ENCODE data around the gene ACP6. TPM values are rescaled to one million over a fixed set of nuclear protein-coding genes. Genes with fewer than 3 reads are reported as not detected.

The ACP6 gene
- total RNA-seq, 1 experiment from 2014 or later, result 31.5 TPM

- DNase-seq (ENCODE audit: low spot score) (no peak), ATAC-seq (no peak)
- Mint-ChIP-seq H3K4me1 (peaks cover 38% of the 10 kb centered on the region), H3K27me3 (ENCODE audit: low read depth) (no peaks in the 10 kb centered on the region), H3K27ac (no peak overlapping the region), H3K9me3 (peaks cover 18% of the 10 kb centered on the region), H3K4me3 (no peak overlapping the region), H3K36me3 (peaks cover 24% of the 10 kb centered on the region)
- POLR2A ChIA-PET, result no interaction called here
- no peak for TF ChIP-seq NR1H2 (CRISPR knock-in tag; IDR thresholded peaks at IDR 0.05)
- TF ChIP-seq CBFB (CRISPR knock-in tag; IDR thresholded peaks at IDR 0.05; ENCODE audit: low read depth), result no peak
- TF ChIP-seq ETV6 (CRISPR knock-in tag; IDR thresholded peaks at IDR 0.05), result no peak
- TF ChIP-seq MAX (CRISPR knock-in tag; IDR thresholded peaks at IDR 0.05), result no peak
- no peak for TF ChIP-seq IRF2 (CRISPR knock-in tag; IDR thresholded peaks at IDR 0.05; ENCODE audit: borderline replicate concordance, low read depth)
- no peak for TF ChIP-seq CTCF (IDR thresholded peaks at IDR 0.05)
- TF ChIP-seq FOXP1 (CRISPR knock-in tag; IDR thresholded peaks at IDR 0.05; ENCODE audit: borderline replicate concordance), result no peak
- CTCF ChIA-PET, result interaction anchor here (0.6 to 2.7 kb wide), 9 partner anchors 9 to 299 kb away, joined by 3 to 18 read pairs (median 3); no protein-coding TSS in a partner anchor
Measured at GRCh38 chr1:147665521-147665920, 4.8 kb downstream of the ACP6 start.

- H3K4me1 Mint-ChIP-seq, result peaks cover 36% of the 10 kb centered on the region
- no peak for DNase-seq (ENCODE audit: low spot score)
- no peaks in the 10 kb centered on the region for H3K27me3 Mint-ChIP-seq (ENCODE audit: low read depth)
- CTCF ChIA-PET, result interaction anchor here (0.8 to 2.7 kb wide), 2 partner anchors 226 to 228 kb away, joined by 3 to 18 read pairs; no protein-coding TSS in a partner anchor
- no peak for ATAC-seq
- H3K9me3 Mint-ChIP-seq, result peaks cover 18% of the 10 kb centered on the region
- TF ChIP-seq PRDM15 (CRISPR knock-in tag; IDR thresholded peaks at IDR 0.05), result no peak
- TF ChIP-seq NR2C2 (CRISPR knock-in tag; IDR thresholded peaks at IDR 0.05), result no peak
- no peak for TF ChIP-seq JAZF1 (CRISPR knock-in tag; IDR thresholded peaks at IDR 0.05)
- no peak for TF ChIP-seq TEAD4 (CRISPR knock-in tag; IDR thresholded peaks at IDR 0.05)
- TF ChIP-seq NR1H2 (CRISPR knock-in tag; IDR thresholded peaks at IDR 0.05), result no peak
- no peak for TF ChIP-seq GRHL2 (CRISPR knock-in tag; IDR thresholded peaks at IDR 0.05; ENCODE audit: insufficient replicate concordance, severe bottlenecking)
- TF ChIP-seq EMX1 (CRISPR knock-in tag; IDR thresholded peaks at IDR 0.05), result no peak
- no peak for TF ChIP-seq MLX (CRISPR knock-in tag; IDR thresholded peaks at IDR 0.05)
- no peak for TF ChIP-seq SOX15 (CRISPR knock-in tag; IDR thresholded peaks at IDR 0.05)
- no peak for TF ChIP-seq CTCF (IDR thresholded peaks at IDR 0.05)
- TF ChIP-seq HMGXB4 (CRISPR knock-in tag; IDR thresholded peaks at IDR 0.05), result no peak
- no peak for TF ChIP-seq ZNF138 (CRISPR knock-in tag; conservative IDR thresholded peaks at IDR 0.05)
- TF ChIP-seq ZMAT4 (CRISPR knock-in tag; IDR thresholded peaks at IDR 0.05), result no peak
- TF ChIP-seq FOXP4 (CRISPR knock-in tag; IDR thresholded peaks at IDR 0.05), result no peak
- TF ChIP-seq SP1 (CRISPR knock-in tag; conservative IDR thresholded peaks at IDR 0.05), result no peak
- TF ChIP-seq MYBL2 (CRISPR knock-in tag; IDR thresholded peaks at IDR 0.05), result no peak
- no peak for TF ChIP-seq PRRX2 (CRISPR knock-in tag; IDR thresholded peaks at IDR 0.05)
- TF ChIP-seq ZNF416 (CRISPR knock-in tag; IDR thresholded peaks at IDR 0.05), result no peak
- POLR2A ChIA-PET, result no interaction called here
- H3K4me3 Mint-ChIP-seq, result no peak overlapping the region
- H3K36me3 Mint-ChIP-seq, result peaks cover 27% of the 10 kb centered on the region
- H3K27ac Mint-ChIP-seq, result no peak overlapping the region; the same call in 1 of the 2 replicates
Measured at GRCh38 chr1:147664206-147664605, 6.1 kb downstream of the ACP6 start.

Data from WTC11 (cell line).